Mucosa of rectum (tissue), 2 donors: ENCODE data around the gene NECAB2.

ENCODE experiments used
- H3K27ac ChIP-seq, 2 donors: one replicate each; pipeline ENCODE4 v1.7.0; 2013; ENCODE audit warnings: inconsistent platforms in 2 of 2, low read depth in 2 of 2, low read length in 2 of 2
- H3K27me3 ChIP-seq, 2 donors: one replicate each; pipeline ENCODE4 v1.7.0; 2013; ENCODE audit warnings: low read length in 2 of 2; ENCODE audit not compliant: control insufficient read depth in 2 of 2, insufficient read depth in 2 of 2
- H3K36me3 ChIP-seq, 2 donors: one replicate each; pipeline ENCODE4 v1.7.0; 2013; ENCODE audit warnings: low read length in 2 of 2; ENCODE audit not compliant: control insufficient read depth in 2 of 2, insufficient read depth in 2 of 2
- H3K4me1 ChIP-seq, 2 donors: one replicate each; pipeline ENCODE4 v1.7.0; 2013; ENCODE audit warnings: low read length in 2 of 2, mild to moderate bottlenecking in 1 of 2; ENCODE audit not compliant: control insufficient read depth in 2 of 2, insufficient read depth in 2 of 2
- H3K4me3 ChIP-seq, 2 donors: one replicate each; pipeline ENCODE4 v1.7.0; 2013; ENCODE audit warnings: low read length in 2 of 2
- H3K9ac ChIP-seq, 2 donors: one replicate each; pipeline ENCODE4 v1.7.0; 2013; ENCODE audit warnings: low read length in 2 of 2, low read depth in 1 of 2, mild to moderate bottlenecking in 1 of 2
- H3K9me3 ChIP-seq, 2 donors: one replicate each; pipeline ENCODE4 v1.7.0; 2013; ENCODE audit warnings: low read length in 2 of 2; ENCODE audit not compliant: control insufficient read depth in 2 of 2
- donor health status: healthy.
- donor health status: Normal muscosa, but diverticular disease.

NECAB2 gene

GRCh38 chr16:83992624-83993023 is 24.6 kb downstream of the NECAB2 start:
- peaks cover 8 to 21% of the 10 kb centered on the region in 2 donors for H3K27me3 ChIP-seq
- H3K4me1 ChIP-seq: no peaks in the 10 kb centered on the region
- H3K9ac ChIP-seq: no peak overlapping the region
- H3K27ac ChIP-seq: no peak overlapping the region
- no peaks in the 10 kb centered on the region for H3K9me3 ChIP-seq
- H3K36me3 ChIP-seq: no peaks in the 10 kb centered on the region
- no peak overlapping the region for H3K4me3 ChIP-seq

- H3K4me3 ChIP-seq: no peak overlapping the region
- peaks cover 6 to 14% of the 10 kb centered on the region in 2 donors for H3K27me3 ChIP-seq
- H3K4me1 ChIP-seq: no peaks in the 10 kb centered on the region
- H3K9me3 ChIP-seq: no peaks in the 10 kb centered on the region
- H3K36me3 ChIP-seq: no peaks in the 10 kb centered on the region
- H3K9ac ChIP-seq: no peak overlapping the region
- H3K27ac ChIP-seq: no peak overlapping the region
Measured at GRCh38 chr16:83994087-83994486, 26.0 kb downstream of the NECAB2 start.

GRCh38 chr16:83994703-83995102 is 26.7 kb downstream of the NECAB2 start:
- H3K9ac ChIP-seq: no peak overlapping the region

GRCh38 chr16:83995754-83996153 is 27.7 kb downstream of the NECAB2 start:
- H3K27ac ChIP-seq: no peak overlapping the region
- H3K9ac ChIP-seq: no peak overlapping the region
- H3K9me3 ChIP-seq: no peaks in the 10 kb centered on the region
- peaks cover 2 to 6% of the 10 kb centered on the region in 2 donors for H3K27me3 ChIP-seq
- H3K4me1 ChIP-seq: no peaks in the 10 kb centered on the region
- H3K4me3 ChIP-seq: no peak overlapping the region
- H3K36me3 ChIP-seq: no peaks in the 10 kb centered on the region

More at GRCh38 chr16:83994703-83995102, 26.7 kb downstream of the NECAB2 start:
- Histone ChIP-seq H3K9me3 (no peaks in the 10 kb centered on the region), H3K27ac (no peak overlapping the region), H3K4me3 (no peak overlapping the region), H3K4me1 (no peaks in the 10 kb centered on the region), H3K36me3 (no peaks in the 10 kb centered on the region), H3K27me3 (peaks cover 6 to 10% of the 10 kb centered on the region in 2 donors)

GRCh38 chr16:83996481-83997252 is 28.6 kb downstream of the NECAB2 start:
- Histone ChIP-seq H3K4me1 (no peaks in the 10 kb centered on the region), H3K9me3 (no peaks in the 10 kb centered on the region), H3K27ac (no peak overlapping the region), H3K27me3 (peaks cover 2 to 6% of the 10 kb centered on the region in 2 donors), H3K36me3 (no peaks in the 10 kb centered on the region), H3K9ac (no peak overlapping the region), H3K4me3 (no peak overlapping the region)

GRCh38 chr16:83998091-83998490 is 30.0 kb downstream of the NECAB2 start:
- Histone ChIP-seq H3K27me3 (peaks cover 2 to 6% of the 10 kb centered on the region in 2 donors), H3K27ac (no peak overlapping the region), H3K36me3 (no peaks in the 10 kb centered on the region), H3K9ac (no peak overlapping the region), H3K4me1 (no peaks in the 10 kb centered on the region), H3K4me3 (no peak overlapping the region), H3K9me3 (no peaks in the 10 kb centered on the region)

GRCh38 chr16:84000989-84001642 is 33.1 kb downstream of the NECAB2 start:
- H3K4me1 ChIP-seq: no peaks in the 10 kb centered on the region
- H3K4me3 ChIP-seq: no peak overlapping the region
- H3K9ac ChIP-seq: no peak overlapping the region
- peaks cover 3 to 5% of the 10 kb centered on the region in 2 donors for H3K27me3 ChIP-seq
- no peaks in the 10 kb centered on the region for H3K9me3 ChIP-seq
- H3K36me3 ChIP-seq: no peaks in the 10 kb centered on the region
- no peak overlapping the region for H3K27ac ChIP-seq

GRCh38 chr16:84001726-84002125 is 33.7 kb downstream of the NECAB2 start:
- Histone ChIP-seq H3K36me3 (no peaks in the 10 kb centered on the region), H3K4me3 (no peak overlapping the region), H3K9me3 (no peaks in the 10 kb centered on the region), H3K9ac (no peak overlapping the region), H3K27ac (no peak overlapping the region), H3K4me1 (no peaks in the 10 kb centered on the region), H3K27me3 (peaks cover 3 to 5% of the 10 kb centered on the region in 2 donors)

GRCh38 chr16:84003038-84003437 is 35.0 kb downstream of the NECAB2 start:
- Histone ChIP-seq H3K27me3 (peaks cover 3 to 5% of the 10 kb centered on the region in 2 donors), H3K4me1 (no peaks in the 10 kb centered on the region), H3K4me3 (no peak overlapping the region), H3K9ac (no peak overlapping the region), H3K36me3 (no peaks in the 10 kb centered on the region), H3K27ac (no peak overlapping the region), H3K9me3 (no peaks in the 10 kb centered on the region)

- Histone ChIP-seq H3K4me1 (no peaks in the 10 kb centered on the region), H3K9me3 (no peaks in the 10 kb centered on the region), H3K9ac (no peak overlapping the region), H3K27me3 (peaks cover 3 to 4% of the 10 kb centered on the region in 2 donors), H3K36me3 (no peaks in the 10 kb centered on the region), H3K4me3 (no peak overlapping the region), H3K27ac (no peak overlapping the region)
Measured at GRCh38 chr16:84004442-84004841, 36.4 kb downstream of the NECAB2 start.
